ENCODE measurements around the gene NOP9.
"Not testable (repeated sequence)": the region's sequence is repeated elsewhere in the genome, so short reads cannot be mapped to it uniquely, and the experiment has no call there.

The NOP9 gene

DNA sequence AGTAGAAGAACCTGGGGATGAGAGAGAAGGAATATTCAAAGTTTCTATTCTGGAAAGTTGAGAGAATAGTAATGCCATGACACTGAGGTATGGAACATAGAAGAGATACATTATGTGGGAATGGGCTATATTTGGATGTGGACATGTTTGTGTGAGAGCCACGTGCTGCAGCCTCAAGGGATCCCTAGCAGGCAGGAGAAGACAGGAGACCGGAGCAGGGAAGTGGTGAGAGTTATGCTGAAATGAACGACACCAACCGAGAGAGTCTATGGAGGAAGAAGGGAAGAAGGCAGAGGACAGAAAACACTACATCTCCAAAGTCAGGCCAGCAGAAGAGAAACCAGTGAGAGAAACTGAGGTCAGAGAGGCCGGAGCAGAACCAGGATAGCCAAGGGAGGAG lies 50.1 kb downstream of the NOP9 start:
- no peak for DNase-seq

DNA sequence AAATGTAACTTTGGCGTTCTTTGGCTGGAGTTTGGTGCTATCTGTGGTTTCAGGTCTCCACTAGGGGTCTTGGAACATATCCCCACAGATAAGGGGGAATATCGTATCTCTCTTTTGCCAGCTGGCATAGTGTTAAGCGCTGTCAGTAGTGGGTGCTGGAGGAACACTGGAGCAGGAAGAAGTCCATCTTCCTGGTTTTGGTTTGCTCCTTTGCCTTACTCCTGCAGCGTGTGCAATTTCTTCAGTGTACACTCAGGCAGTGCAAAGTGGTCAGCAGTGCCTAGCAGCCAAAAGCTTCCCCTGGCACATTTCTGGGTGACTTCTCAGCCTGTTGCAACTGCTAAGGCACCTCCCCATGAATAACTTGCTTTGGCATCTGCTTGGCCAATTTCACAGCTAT lies 51.9 kb downstream of the NOP9 start:
- DNase-seq, result no peak

DNA sequence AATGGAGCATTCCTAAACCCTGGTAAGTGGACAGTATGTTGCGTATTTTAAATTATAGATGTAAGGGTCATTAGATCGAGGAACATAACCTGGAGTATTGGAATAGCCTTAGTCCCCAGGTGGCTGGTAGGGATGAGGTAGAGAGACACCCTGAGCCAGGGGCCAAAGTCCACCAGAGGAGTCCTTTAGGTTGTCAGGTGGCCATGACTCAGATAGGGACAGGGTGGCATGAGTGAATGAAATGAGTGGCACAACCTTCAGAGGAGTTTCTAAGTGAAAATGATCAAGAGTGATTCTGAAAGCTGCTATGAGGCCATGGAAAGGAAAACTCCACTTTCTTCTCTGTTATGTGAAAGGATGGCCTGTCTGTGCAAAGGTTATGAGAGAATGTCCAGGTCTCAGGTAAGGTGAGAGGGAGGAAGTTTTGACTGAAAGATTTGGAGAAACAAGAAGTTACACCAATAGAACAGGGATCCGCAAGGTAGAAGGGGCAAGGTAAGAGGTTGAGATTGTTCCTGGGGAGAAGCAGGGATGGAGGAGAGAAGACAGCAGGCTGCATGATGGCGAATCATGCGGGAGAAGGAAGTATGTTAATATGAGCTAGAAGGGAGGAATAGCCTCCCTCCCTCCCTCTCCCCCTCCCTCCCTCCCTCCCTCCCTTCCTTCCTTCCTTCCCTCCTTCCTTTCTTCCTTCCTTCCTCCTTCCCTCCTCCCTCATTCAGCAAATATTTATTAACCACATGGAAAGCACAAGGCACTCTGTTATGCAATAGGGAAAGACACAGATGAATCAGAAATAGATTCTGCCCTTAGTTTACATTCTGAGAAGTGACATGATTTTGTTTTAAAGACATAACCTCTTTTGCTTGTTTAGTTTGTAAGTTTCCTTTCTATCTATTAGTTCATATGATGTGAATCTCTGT lies 54.2 kb downstream of the NOP9 start:
- DNase-seq, result no peak

DNA sequence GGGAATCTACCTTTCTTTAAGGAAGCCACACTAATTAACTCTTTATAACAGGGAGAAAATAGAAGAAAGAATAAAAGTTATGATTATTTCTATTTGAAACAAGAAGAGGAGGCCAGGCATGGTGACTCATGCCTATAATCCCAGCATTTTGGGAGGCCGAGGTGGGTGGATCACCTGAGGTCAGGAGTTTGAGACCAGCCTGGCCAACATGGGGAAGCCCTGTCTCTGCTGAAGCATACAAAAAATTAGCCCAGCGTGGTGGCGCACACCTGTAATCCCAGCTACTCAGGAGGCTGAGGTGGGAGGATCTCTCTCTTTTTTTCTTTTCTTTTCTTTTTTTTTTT lies 54.8 kb downstream of the NOP9 start:
- not testable (repeated sequence) for DNase-seq

DNA sequence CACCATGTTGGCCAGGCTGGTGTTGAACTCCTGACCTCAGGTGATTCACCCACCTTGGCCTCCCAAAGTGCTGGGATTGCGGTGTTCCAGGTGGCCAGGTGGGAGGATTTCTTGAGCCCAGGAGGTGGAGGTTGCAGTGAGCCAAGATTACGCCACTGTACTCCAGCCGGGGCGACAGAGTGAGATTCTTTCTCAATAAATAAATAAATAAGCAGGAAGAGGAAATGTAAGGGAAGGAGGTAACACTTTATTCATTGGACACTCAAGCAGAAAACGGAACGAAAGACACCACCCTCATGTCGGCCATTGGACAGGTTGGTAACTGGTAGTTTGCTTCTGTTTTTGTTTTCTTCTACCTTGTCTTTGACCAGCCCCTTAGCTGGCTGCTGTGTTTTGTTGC lies 55.4 kb downstream of the NOP9 start:
- no peak for DNase-seq

DNA sequence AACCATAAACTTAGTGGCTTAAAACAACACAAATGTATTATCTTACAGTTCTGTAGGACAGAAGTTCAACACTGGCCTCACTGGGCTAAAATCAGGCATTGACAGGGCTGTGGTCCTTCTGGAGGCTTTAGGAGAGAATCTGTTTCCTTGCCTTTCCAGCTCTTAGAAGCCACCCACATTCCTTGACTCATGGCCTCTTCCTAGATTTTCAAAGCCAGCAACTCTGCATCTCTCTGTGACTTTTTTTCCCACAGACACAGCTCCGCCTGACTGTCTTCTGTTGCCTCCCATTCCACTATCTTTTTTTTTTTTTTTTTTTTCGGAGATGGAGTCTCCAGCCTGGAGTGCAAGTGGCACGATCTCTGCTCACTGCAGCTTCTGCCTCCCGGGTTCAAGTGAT lies 56.6 kb downstream of the NOP9 start:
- DNase-seq, result no peak

Measured in right kidney (tissue), 1 donor.